ENCODE measurements around the gene CEACAM3. TPM values are rescaled to one million over a fixed set of nuclear protein-coding genes. Genes with fewer than 3 reads are reported as not detected.

CEACAM3 gene
- total and polyA plus RNA-seq, 11 donors = 0.07 to 2.0 (median 1.6) TPM; not detected in 8

GRCh38 chr19:41853768-41854167, 57.4 kb downstream of the CEACAM3 start:
- no peaks in the 10 kb centered on the region for H3K9me3 ChIP-seq
- H3K27me3 ChIP-seq = peaks cover 0 to 11% (median 0%) of the 10 kb centered on the region in 9 donors
- no peaks in the 10 kb centered on the region for H3K4me1 ChIP-seq
- TF ChIP-seq POLR2A (IDR thresholded peaks at IDR 0.05) (no peak), CTCF (IDR thresholded peaks at IDR 0.05) (no peak)
- no peak overlapping the region for H3K4me3 ChIP-seq
- intact Hi-C loops (cut with DNase I) = no loop called here
- no peak for ATAC-seq
- H3K27ac ChIP-seq = no peak overlapping the region
- no peak for DNase-seq
- no peaks in the 10 kb centered on the region for H3K36me3 ChIP-seq
- WGBS, 4 donors = 48 to 61% (median 60%) methylated on average over 2 of the region's 2 CpGs

GRCh38 chr19:41859213-41859617, 62.8 kb downstream of the CEACAM3 start:
- Histone ChIP-seq H3K27me3 (no peaks in the 10 kb centered on the region), H3K4me1 (peaks cover 6 to 41% (median 30%) of the 10 kb centered on the region in 12 donors), H3K27ac (peak overlapping the region in 11 of 12 donors; percentile 11 to 99 (median 96)), H3K36me3 (peaks cover 0 to 36% (median 33%) of the 10 kb centered on the region in 9 donors), H3K4me3 (peak overlapping the region in 9 of 12 donors; percentile 78 to 94 (median 88)), H3K9me3 (no peaks in the 10 kb centered on the region)
- 5 to 7% (median 7%) methylated on average over 8 of the region's 8 CpGs for WGBS, 4 donors
- intact Hi-C loops (cut with DNase I) = loop anchor here in 2 of 10 donors (1.0 kb wide), 1 partner anchor 25 kb away; no protein-coding TSS in a partner anchor
- DNase-seq (no peak), ATAC-seq (no peak)
- TF ChIP-seq POLR2A (IDR thresholded peaks at IDR 0.05) = no peak
- TF ChIP-seq CTCF (IDR thresholded peaks at IDR 0.05) = peak in 1 of 12 donors; percentile 58

GRCh38 chr19:41859618-41860418, 63.4 kb downstream of the CEACAM3 start, which contains the start of gene RPS19:
RPS19 (plus strand) TSS chr19:41860255; CDS start chr19:41860775, 520 bp downstream.
- no peaks in the 10 kb centered on the region for H3K9me3 ChIP-seq
- peak; percentile 95 to 97 (median 96) for ATAC-seq
- peak; percentile 98 to 99 (median 99) for DNase-seq
- H3K27ac ChIP-seq = peak within 1 kb of the TSS; percentile 91 to 99 (median 97)
- TF ChIP-seq CTCF (IDR thresholded peaks at IDR 0.05) (peak; percentile 44 to 81 (median 66)), POLR2A (IDR thresholded peaks at IDR 0.05) (peak; percentile 31 to 78)
- no peaks in the 10 kb centered on the region for H3K27me3 ChIP-seq
- intact Hi-C loops (cut with DNase I) = loop anchor here in 5 of 10 donors (1.0 to 10.0 kb wide), 3 partner anchors 24 to 355 kb away; partner anchors contain the start of genes RABAC1 (in 2 of the 5) and DEDD2 (in 1 of the 5)
- H3K4me1 ChIP-seq = peaks cover 6 to 43% (median 30%) of the 10 kb centered on the region in 12 donors
- H3K4me3 ChIP-seq = peak within 1 kb of the TSS; percentile 74 to 94 (median 86)
- peaks cover 0 to 42% (median 39%) of the 10 kb centered on the region in 9 donors for H3K36me3 ChIP-seq
- WGBS, 4 donors = 0% methylated on average over 40 to 76 of the region's 76 CpGs
